Panc1 (cell line): ENCODE data around the gene CDC37L1. TPM values are rescaled to one million over a fixed set of nuclear protein-coding genes. Genes with fewer than 3 reads are reported as not detected.

Experiments
- ATAC-seq: fragments of 200-7000 bp; cut with Tn5 transposase; 2 replicates; pipeline ENCODE4 v1.9.1; 2020; ENCODE audit warnings: mild to moderate bottlenecking, moderate library complexity
- BruUV-seq: library from RNA; stranded (reverse); fragments of 400-500 nt; replicated peaks from 2 replicates; lab custom pipeline; 2021; lab: Mats Ljungman, UMichigan
- CTCF ChIA-PET: fragments of 300-600 bp; sonication (Branson Sonifier 250); formaldehyde crosslinking; loops from one replicate; lab custom pipeline; 2022; ENCODE audit warnings: antibody characterized with exemption; lab: Charles Lee
- POLR2A ChIA-PET: fragments of 300-600 bp; sonication (Branson Sonifier 250); formaldehyde crosslinking; loops from one replicate; lab custom pipeline; 2022; ENCODE audit warnings: antibody characterized with exemption; lab: Charles Lee
- DNase-seq: peaks from one replicate; pipeline ENCODE4 v3.0.0-alpha.2; 2010; ENCODE audit warnings: low read depth, low spot score
- H3K27ac ChIP-seq: 2 replicates; pipeline ENCODE4 v1.5.1; 2011; ENCODE audit warnings: mild to moderate bottlenecking, low read length, inconsistent platforms
- H3K27me3 ChIP-seq: fragments of 200-500 bp; sonication (Bioruptor generic); 2 replicates; pipeline ENCODE4 v1.6.0; 2014; ENCODE audit warnings: low read length, inconsistent platforms; ENCODE audit not compliant: control insufficient read depth, insufficient read depth
- H3K36me3 ChIP-seq: fragments of 200-500 bp; sonication (Bioruptor generic); 2 replicates; pipeline ENCODE4 v1.5.1; 2014; ENCODE audit warnings: inconsistent platforms, mild to moderate bottlenecking, low read length, moderate library complexity; ENCODE audit not compliant: control insufficient read depth, insufficient read depth
- H3K4me1 ChIP-seq: 2 replicates; pipeline ENCODE4 v1.5.1; 2011; ENCODE audit warnings: inconsistent platforms, mild to moderate bottlenecking, low read length, moderate library complexity; ENCODE audit not compliant: control insufficient read depth, insufficient read depth
- H3K4me3 ChIP-seq, 2 experiments: 2 replicates each; pipeline ENCODE4 v1.5.1; 2011 to 2012; ENCODE audit warnings: low read depth in 2 of 2, low read length in 2 of 2, mild to moderate bottlenecking in 2 of 2, inconsistent platforms in 1 of 2, moderate library complexity in 1 of 2
- H3K9me3 ChIP-seq: fragments of 200-500 bp; sonication (Bioruptor generic); 2 replicates; pipeline ENCODE4 v1.5.1; 2014; ENCODE audit warnings: low read depth, mild to moderate bottlenecking, inconsistent platforms, low read length, moderate library complexity; ENCODE audit not compliant: control insufficient read depth, insufficient read depth
- POLR2AphosphoS5 ChIP-seq: IDR thresholded peaks from 2 replicates; pipeline ENCODE4 v1.6.1; 2012; ENCODE audit warnings: mild to moderate bottlenecking, low read depth, low read length, moderate library complexity
- REST ChIP-seq, 2 experiments: IDR thresholded peaks; 2 replicates each; pipeline ENCODE4 v1.6.1; 2011 to 2012; ENCODE audit warnings: low read depth in 2 of 2, control low read depth in 1 of 2, low read length in 1 of 2, mild to moderate bottlenecking in 1 of 2, moderate library complexity in 1 of 2; ENCODE audit not compliant: insufficient read depth in 1 of 2
- SIN3A ChIP-seq: IDR thresholded peaks from 2 replicates; pipeline ENCODE4 v1.6.1; 2012; ENCODE audit warnings: low read depth, mild to moderate bottlenecking, low read length, moderate library complexity, borderline replicate concordance; ENCODE audit not compliant: insufficient read depth
- TCF7L2 ChIP-seq: IDR thresholded peaks from 2 replicates; pipeline ENCODE4 v1.6.1; 2011; ENCODE audit warnings: mild to moderate bottlenecking, low read depth, low read length, inconsistent platforms
- in situ Hi-C: cut with HindIII; loops from 2 replicates; pipeline ENCODE4 v1.10.0; 2016; ENCODE audit warnings: low sequenced_read_pairs, low pct_unique_long_range_greater_than_20kb
- intact Hi-C: fragments of 100-400 bp; cut with micrococcal nuclease; formaldehyde crosslinking; loops from one replicate; pipeline ENCODE4 v1.10.0; 2022; ENCODE audit not compliant: unreplicated experiment
- total RNA-seq: library from RNA; stranded (reverse); gene quantifications from one replicate; pipeline ENCODE4 v1.2.1, GENCODE V29; 2021; ENCODE audit not compliant: unreplicated experiment
- TF ChIP-seq, protein P1 (sequence below): fragments of 450-650 bp; IDR thresholded peaks from 2 replicates; pipeline ENCODE4 v1.5.1; 2017; ENCODE audit warnings: mild to moderate bottlenecking

Gene CDC37L1
- total RNA-seq, 1 experiment from 2014 or later = 3.0 TPM

DNA sequence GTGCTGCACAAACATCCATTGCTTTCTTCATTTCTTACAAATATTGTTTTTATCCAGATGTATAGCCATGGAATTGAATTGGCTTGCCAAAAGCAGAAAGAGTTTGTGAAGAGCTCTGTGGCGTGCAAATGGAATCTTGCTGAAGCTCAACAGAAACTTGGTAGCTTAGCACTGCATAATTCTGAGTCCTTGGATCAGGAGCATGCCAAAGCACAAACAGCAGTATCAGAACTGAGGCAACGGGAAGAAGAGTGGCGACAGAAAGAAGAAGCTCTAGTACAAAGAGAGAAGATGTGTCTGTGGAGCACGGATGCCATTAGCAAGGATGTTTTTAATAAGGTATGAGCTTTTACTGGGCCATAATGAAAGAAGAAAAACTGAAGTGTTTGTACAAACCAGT, 5.5 kb downstream of the CDC37L1 start:
- H3K27me3 ChIP-seq = no peaks in the 10 kb centered on the region
- H3K36me3 ChIP-seq = peaks cover 3% of the 10 kb centered on the region; the same call in 1 of the 2 replicates
- ATAC-seq (no peak), DNase-seq (no peak)
- no peaks in the 10 kb centered on the region for H3K4me1 ChIP-seq
- in situ Hi-C loops (no loop called here), intact Hi-C loops (no loop called here)
- H3K9me3 ChIP-seq = no peaks in the 10 kb centered on the region
- H3K4me3 ChIP-seq = no peak overlapping the region
- ChIA-PET POLR2A (no interaction called here), CTCF (no interaction called here)
- TF ChIP-seq POLR2AphosphoS5 (no peak), SIN3A (no peak), TCF7L2 (no peak), REST (IDR thresholded peaks at IDR 0.05; ENCODE audit: insufficient read depth in 1 of 2, low read depth in 2 of 2, low read length in 1 of 2) (no peak)
- TF ChIP-seq, protein P1, sequence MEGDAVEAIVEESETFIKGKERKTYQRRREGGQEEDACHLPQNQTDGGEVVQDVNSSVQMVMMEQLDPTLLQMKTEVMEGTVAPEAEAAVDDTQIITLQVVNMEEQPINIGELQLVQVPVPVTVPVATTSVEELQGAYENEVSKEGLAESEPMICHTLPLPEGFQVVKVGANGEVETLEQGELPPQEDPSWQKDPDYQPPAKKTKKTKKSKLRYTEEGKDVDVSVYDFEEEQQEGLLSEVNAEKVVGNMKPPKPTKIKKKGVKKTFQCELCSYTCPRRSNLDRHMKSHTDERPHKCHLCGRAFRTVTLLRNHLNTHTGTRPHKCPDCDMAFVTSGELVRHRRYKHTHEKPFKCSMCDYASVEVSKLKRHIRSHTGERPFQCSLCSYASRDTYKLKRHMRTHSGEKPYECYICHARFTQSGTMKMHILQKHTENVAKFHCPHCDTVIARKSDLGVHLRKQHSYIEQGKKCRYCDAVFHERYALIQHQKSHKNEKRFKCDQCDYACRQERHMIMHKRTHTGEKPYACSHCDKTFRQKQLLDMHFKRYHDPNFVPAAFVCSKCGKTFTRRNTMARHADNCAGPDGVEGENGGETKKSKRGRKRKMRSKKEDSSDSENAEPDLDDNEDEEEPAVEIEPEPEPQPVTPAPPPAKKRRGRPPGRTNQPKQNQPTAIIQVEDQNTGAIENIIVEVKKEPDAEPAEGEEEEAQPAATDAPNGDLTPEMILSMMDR = no peak
- BruUV-seq = no TSS peak
- H3K27ac ChIP-seq = no peak overlapping the region

DNA sequence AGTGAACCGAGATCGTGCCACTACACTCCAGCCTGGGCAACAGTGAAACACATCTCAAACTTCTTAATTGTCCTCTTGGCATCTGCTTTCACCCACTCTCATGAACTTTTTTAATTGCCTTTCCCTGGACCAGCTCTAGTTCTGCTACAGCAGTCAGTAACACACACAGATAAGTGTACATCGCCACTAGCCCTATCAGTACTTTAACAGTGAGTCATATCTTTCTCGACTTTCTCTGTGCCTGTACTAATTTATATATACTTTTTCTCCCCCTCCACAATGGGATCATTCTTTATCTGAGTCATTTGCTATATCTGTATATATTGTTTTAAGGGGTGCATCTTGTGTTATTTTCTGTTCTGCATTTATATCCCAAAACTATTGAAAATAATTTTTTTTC, 6.7 kb downstream of the CDC37L1 start:
- ChIA-PET POLR2A (no interaction called here), CTCF (no interaction called here)
- Histone ChIP-seq H3K27ac (no peak overlapping the region), H3K27me3 (no peaks in the 10 kb centered on the region), H3K4me1 (no peaks in the 10 kb centered on the region), H3K4me3 (no peak overlapping the region), H3K9me3 (no peaks in the 10 kb centered on the region), H3K36me3 (no peaks in the 10 kb centered on the region)
- intact Hi-C loops = no loop called here
- in situ Hi-C loops = no loop called here
- no peak for DNase-seq
- no peak for ATAC-seq
- no TSS peak for BruUV-seq
- TF ChIP-seq TCF7L2 (no peak), SIN3A (no peak), REST (IDR thresholded peaks at IDR 0.05; ENCODE audit: insufficient read depth in 1 of 2, low read depth in 2 of 2, low read length in 1 of 2) (no peak), POLR2AphosphoS5 (no peak)
- TF ChIP-seq, protein P1 = no peak
